NCI-H2227 treated with DMSO at 0.1 percent for 48 hours (cell line): Measurements from ENCODE around the gene NUDT1.
"Not testable (repeated sequence)": the region's sequence is repeated elsewhere in the genome, so short reads cannot be mapped to it uniquely, and the experiment has no call there.

Source experiments
- DNase-seq: peaks from one replicate; lab custom pipeline; 2025; lab: John Stamatoyannopoulos, UW

NUDT1 gene

DNA sequence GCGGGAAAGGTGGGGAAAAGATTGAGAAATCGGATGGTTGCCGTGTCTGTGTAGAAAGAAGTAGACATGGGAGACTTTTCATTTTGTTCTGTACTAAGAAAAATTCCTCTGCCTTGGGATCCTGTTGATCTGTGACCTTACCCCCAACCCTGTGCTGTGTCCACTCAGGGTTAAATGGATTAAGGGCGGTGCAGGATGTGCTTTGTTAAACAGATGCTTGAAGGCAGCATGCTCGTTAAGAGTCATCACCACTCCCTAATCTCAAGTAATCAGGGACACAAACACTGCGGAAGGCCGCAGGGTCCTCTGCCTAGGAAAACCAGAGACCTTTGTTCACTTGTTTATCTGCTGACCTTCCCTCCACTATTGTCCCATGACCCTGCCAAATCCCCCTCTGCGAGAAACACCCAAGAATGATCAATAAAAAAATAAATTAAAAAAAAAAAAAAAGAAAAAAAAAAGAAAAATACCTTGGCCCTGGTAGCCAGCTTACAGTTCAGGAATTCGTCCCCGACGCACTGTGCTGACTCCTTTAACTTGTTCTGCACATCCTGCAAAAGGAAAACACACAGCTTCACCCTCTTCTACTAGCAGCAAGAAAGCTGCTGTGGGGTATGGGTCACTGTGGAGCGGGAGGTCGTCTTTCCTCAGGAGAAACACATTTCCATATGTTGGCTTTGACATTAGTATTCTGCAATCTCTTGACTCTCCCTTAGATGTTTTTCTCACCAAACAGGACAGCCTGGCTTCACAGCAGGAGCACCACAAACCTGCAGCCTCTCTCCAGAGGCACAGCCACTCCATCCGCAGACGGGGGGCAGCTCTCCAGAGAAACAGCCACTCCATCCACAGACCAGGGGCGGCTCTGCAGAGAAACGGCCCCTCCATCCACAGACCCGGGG, 27.3 kb downstream of the NUDT1 start:
- DNase-seq = not testable (repeated sequence)

DNA sequence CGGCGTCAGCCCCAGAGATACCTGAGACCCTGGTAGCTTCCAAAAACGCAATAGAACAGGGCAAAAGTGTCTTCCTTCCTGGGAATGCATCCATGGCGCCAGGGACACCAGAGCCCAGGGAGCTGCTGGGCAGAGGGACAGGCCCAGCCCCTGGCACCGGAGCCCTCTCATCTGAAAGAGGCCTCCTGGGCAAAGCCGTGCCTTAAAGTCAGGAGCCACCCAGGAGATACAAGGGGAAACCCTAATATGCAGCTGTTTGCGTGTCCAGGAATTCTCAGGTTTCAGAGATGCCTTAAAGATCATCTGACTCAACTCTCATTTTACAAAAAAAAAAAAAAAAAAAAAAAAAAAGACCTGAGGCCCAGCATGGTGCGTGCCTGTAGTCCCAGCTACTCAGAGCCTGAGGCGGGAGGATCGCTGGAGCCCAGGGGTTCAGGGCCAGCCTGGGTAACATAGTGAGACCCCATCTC, 28.0 kb downstream of the NUDT1 start:
- no peak for DNase-seq

DNA sequence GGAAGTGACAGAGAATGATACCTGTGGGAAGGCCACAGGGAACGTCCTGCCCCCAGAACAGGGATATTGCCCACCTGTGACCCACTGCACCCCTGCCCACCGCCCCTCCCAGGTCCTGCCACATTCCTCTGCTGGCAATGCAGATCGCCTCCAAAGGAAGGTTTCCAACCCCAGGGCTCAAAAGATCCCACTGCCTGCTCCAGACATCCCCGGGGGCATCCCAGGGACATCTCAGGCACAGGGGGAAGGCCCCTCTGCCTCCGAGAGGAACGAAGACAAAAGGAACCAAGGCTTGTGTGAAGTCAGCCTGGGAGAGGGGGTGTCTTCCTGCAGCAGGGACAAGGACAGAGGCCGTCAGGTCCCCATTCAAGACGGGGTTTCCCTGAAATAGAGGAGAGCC, 28.5 kb downstream of the NUDT1 start:
- no peak for DNase-seq

DNA sequence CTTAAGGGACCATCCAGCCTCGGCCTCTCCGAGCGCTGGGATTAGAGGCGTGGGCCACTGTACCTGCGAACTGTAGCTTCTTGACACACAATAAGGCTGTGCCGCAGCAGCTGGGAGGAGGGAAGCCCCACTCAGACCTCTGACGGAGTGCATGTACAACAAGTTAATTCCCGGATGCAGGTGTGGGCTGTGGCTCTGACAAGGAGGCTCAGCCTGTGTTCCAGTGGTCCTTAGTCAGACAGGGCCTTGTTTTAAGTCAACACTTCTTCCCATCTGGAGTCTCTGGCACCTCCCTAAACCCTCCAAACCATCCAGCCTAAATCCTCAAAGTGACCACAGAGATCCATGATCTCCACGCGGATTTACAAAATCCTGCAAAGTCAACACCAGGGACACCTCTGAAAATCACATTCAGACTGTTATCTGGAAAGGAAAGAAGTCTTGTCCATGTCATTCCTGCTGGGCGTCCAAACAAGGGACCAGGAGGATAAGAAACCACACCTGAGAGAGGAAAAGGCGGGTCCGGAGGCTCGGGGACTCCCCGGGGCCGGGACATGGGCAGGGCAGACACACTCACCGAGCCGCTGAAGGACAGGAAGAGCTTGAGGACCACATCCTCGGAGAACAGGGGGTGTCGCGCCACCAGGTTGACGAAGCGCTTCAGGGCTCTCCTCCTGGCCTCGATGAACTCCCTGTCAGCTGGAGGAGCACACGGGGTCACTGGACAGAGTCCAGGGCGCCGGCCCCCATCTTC, 29.4 kb downstream of the NUDT1 start:
- DNase-seq = no peak

DNA sequence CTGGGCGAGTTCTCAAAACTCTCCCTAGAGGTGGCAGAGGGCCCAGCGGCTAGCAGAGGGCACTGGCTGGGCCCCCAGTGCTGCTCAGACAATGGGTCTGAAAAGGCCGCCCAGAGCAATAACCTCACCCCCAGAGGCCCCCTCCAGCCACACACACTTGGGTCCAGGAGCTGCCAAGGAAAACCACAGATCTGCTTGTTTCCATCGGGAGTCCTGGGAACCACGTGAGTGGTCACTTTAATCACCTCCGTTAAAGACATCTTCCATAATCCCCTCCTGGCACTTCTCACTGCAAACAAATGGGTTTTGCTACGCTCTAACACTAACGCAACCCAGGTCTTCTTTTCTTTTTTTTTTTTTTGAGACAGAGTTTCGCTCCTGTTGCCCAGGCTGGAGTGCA, 30.0 kb downstream of the NUDT1 start:
- DNase-seq = no peak

DNA sequence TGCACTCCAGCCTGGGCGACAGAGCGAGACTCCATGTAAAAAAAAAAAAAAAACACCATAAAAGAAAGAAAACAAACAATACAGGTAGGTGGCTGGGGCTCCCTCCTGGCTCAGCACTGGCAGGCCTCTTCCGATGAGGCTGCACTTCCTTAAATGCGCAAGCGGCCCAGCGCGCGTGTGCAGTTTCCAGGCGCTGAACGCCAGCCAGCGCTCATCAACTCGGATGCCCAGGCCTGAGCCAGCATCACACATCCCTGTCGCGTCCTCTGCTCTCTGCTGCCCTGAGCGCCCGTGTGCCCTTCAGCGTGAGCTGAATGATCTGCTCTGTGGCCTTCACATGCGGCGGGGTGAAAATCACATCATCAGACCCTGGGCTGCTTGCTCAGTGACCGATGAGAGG, 31.8 kb downstream of the NUDT1 start:
- no peak for DNase-seq

DNA sequence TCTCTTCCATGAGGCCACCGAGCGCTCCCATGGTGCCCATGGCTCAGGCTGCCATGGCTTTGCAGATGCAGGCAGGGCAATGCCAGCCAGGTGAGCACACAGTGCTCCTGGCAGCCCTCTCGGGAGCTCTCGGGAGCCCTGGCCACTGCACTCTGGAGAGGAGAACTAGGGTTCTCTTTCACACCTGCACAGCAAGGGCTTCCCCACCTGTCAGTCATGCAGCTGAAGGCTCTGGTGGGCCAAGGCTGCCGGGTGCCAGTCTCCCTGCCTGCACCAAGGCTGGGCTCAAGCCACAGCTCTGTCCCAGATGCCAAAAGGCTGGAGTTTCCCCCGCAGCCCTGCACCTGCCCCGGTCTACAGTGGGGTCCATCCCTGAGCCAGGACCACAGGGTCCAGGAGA, 32.6 kb downstream of the NUDT1 start:
- no peak for DNase-seq

DNA sequence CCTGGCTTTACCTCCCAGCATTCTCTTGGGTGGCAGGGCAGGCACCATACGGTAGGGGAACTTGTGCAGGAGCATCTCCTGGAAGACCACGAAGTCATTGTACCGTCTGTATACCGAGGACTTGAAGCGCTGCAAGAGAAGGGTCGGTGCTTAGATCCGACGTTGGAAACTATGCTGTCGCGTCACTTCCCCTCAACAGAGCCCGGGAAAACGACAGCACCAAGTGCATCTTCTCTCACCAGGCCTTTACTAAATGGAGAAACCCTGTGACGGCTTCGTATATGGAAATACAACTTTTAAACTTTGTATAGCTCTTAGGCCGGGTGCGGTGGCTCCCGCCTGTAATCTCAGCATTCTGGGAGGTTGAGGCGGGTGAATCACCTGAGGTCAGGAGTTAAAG, 33.1 kb downstream of the NUDT1 start:
- DNase-seq = no peak

DNA sequence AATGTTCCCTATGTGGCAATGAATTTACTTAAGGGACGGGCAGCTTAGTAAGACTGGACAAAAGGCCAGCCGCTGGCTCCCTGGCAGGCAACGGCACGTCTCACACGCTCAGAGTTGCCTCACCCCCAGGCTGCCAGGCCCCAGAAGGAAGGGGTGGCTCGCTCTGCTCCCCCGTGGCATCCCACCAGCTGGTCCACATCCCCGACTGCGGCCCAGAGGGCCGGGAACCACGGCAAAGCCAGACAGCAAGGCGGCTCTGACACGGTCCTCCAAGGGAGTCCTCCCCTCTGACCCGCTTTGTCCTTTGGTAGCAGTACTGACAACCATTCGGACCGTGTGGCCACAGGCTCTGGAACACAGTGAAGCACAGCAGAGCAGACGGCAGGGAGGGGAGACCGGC, 34.1 kb downstream of the NUDT1 start:
- no peak for DNase-seq

DNA sequence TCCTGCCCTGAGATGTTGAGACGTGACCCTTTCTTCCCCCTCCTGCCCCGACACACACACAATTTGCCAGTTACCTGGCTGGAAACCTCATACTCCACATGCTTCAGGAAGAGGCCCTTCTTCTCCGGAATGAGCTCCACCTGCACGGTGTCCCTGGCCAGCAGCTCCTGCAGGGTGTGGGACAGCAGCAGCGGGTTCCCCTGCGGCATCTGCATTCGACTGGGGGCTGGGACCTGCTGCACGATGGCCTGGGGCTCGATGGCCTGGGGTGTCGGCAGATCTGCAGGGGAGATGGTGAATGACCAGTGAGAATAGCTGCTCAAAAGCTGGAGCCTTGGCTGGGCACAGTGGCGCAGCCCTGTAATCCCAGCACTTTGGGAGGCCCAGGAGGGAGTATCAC, 36.0 kb downstream of the NUDT1 start:
- no peak for DNase-seq

DNA sequence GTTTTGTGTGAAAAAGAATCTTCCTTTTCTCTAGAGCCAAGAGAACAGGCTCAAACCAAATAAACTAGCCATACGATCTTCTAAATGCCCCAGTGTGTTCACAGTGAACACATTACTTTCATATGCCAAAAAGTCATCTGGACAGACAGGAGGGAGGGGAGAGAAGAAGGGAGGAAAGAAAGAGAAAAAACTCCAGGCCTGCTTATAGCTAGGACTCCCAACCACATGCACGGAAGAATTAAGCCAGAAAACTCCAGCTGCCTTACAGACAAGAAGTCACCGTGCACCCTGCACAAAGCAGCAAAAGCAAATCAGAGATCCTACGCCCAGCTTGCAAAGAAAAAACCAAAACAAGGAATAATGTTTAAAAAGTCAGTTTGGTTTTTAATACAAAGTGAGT, 37.9 kb downstream of the NUDT1 start:
- DNase-seq = no peak

DNA sequence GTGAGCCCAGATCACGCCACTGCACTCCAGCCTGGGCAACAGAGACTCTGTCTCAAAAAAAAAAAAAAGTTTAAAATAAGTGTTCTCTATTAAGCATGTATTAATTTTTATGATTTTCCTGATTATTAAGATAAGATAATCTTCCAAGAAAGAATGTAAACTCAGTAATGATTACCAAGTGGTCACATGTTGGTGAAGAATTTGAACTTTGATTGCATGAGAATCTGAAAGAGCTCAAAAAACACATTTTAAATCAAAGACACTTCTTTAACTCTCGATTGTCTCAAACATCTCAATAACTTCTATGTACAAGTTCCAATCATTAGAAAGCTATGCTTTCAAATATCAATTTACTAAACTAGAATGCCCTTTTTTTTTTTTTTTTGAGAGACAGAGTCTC, 38.4 kb downstream of the NUDT1 start:
- no peak for DNase-seq

DNA sequence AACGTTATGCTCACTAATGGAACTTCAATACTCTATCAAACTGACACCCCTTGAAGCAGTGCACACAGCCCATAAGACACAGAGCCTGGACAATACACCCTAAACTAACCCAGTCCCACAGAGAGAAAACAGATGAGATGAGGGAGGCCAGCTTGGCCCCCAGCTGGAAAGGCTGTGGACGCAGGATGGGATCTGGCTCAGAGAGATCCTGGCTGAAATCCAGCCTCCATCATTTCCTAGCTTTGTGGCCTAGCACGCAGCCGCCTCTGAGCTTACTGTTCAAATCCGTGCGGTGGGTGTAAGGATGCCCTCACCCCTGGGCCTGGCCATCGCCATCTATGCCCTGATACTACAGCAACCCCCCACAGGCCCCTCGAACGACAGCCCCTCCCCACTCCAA, 39.5 kb downstream of the NUDT1 start:
- no peak for DNase-seq

DNA sequence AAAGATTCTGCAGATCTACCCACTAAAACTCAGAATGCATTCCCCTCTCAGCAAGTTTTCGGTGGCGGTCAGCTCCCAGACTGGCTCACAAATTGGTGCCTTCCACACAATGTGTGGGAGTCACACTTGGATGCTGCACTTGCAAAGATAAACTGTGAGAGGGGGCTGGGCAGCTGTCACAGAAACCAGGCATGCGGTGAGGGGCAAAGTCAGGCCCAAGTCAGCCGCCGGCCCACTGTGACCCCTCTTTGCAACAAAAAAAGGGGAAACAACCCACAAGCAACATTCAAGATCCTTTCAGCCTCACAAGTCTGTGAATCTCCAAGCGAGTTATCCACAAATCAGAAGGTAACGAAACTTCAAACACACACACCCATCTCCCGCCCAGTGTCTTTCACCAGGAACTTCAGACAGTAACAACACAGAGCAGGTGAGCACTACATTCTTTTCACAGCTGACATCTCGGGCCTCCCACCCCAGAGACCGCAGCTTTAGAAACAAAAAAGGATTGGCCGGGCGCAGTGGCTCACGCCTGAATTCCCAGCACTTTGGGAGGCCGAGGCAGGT, 40.2 kb downstream of the NUDT1 start:
- no peak for DNase-seq

DNA sequence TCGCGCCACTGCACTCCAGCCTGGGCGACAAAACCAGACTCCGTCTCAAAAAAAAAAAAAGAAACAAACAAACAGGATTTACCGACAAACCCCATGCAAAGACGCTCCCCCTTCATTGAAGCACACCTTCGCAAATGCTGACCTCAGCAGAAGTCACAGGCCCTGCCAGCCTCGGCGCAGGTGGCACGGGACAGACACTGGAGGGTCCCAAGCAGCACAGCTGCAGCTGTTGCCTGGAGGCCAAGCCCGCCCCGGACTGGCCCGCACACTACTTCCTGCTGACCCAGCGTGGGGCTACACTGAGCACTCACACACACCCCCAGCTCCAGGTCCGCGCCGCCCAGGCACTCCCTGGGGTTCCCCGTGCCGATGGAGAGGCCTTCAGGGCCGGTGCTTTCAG, 41.0 kb downstream of the NUDT1 start:
- DNase-seq = no peak

DNA sequence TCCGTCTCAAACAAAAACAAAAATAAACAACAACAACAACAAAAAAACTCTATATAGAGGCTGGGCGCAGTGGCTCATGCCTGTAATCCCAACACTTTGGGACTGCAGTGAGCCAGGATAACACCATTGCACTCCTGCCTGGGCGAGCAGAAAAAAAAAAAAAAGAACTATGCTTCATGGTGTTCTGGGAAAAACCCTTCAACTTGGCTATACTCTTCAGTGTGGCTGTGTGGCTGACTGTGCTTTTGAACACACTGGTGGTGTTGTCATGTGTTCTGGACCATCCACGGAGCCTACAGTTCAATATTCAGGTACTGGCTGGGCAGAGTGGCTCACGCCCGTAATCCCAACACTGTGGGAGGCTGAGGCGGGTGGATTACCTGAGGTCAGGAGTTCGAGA, 45.7 kb downstream of the NUDT1 start:
- DNase-seq = no peak

DNA sequence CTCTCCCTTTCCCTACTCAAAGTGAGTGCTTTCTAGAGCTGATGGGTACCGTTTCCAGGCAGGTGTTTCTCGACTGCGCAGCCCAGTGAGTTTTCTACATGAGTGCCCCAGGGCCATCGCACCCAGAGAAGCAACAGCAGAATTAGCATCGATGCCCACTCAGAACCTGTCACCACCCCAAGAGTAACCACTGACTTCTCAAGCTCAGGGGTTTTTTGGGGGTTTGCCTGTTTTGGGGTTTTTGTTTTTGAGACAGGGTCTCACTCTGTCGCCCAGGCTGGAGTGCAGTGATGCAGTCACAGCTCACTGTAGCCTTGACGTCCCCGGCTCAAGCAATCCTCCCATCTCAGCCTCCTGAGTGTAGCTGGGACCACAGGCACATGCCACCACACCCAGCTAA, 46.5 kb downstream of the NUDT1 start:
- DNase-seq = no peak

DNA sequence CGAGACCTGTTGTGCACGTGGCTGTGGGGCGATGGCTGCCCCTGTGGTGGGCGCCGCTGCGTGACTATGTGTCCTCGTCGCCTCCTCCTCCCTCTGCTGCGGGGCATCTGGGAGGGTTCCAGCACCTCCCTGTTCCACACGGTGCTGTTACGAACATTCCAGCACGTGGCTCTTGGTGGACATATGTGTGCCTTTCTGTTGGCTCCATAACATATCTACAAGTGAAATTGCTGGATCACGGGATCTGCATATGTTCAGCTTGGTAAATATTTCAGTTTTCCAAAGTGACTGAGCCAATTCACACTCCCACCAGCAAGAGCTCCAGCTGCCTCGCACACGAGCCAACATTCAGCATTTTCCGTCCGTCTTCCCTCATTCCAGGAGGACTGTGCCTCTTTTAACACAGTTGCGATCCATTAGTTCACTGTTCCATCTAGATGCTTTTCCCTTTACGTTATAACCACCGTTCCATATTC, 47.1 kb downstream of the NUDT1 start:
- no peak for DNase-seq

DNA sequence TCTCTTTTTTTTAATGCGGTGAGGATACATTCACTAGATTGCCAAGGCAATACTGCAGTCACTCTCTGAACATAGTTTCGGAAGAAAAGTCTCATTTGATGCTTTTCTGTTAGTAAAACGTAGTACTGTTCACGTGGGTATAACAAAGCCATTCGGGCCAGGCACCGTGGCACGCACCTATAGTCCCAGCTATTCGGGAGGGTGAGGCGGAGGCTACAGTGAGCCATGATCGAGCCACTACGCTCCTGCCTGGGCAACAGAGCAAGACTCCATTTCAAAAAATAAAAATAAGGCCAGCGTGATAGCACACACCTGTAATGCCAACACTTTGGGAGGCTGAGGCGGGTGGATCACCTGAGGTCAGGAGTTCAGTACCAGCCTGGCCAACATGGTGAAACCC, 47.6 kb downstream of the NUDT1 start:
- DNase-seq = no peak

DNA sequence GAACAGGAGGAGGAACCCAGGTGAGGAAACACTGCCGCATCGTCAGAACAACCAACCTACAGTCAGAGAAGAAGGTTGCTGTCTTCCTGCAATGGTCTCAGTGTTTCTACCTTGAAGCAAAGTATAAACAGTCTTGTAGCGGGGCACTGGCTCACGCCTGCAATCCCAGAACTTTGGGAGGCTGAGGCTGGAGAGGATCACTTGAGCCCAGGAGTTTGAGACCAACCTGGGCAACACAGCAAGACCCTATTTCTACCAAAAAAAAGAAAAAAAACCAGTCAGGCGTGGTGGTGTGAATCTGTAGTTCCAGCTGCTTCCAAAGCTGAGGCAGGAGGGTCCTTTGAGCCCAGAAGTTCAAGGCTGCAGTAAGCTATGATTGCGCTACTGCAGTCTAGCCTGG, 48.9 kb downstream of the NUDT1 start:
- DNase-seq = no peak

DNA sequence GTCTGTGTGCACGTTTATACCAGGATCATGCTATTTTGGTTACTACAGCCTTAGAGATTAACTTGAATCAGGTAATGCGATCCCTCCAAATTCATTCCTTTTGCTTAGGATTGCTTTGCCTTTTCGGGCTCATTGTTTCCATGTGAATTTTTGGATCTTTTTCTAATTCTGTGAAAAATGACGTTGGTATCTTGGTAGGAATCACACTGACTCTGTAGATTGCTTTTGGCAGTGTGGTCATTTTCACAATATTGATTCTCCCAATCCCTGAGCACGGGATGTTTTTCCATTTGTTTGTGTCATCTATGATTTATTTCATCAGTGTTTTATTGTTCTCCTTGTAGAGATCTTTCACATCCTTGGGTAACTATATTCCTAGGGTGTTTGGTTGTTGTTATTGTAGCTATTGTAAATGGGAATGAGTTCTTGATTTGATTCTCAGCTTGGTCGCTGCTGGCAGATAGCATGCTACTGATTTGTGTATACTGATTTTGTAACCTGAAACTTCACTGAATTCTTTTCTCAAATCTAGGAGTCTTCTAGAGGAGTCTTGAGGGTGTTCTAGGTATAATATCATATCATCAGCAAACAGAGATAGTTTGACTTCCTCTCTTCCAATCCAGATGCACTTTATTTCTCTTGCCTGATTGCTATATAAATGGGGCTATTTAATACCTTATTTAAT, 54.1 kb downstream of the NUDT1 start:
- DNase-seq = no peak

DNA sequence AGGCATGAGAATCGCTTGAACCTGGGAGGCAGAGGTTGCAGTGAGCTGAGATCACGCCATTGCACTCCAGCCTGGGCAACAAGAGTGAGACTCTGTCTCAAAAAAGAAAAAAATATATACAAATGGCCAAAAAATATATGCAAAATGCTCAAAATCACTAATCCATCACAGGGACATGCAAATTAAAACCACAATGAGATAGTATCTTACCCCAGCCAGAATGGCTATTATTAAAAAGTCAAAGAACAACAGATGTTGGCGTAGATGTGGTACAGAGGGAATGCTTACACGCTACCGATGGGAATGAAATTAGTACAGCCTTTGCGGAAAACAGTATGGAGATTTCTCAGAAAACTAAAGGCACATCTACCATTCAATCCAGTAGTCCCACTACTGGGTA, 54.8 kb downstream of the NUDT1 start:
- no peak for DNase-seq
